ENCODE results near the gene SORCS2.

GRCh38 chr4:7295911-7296660 lies 103.7 kb downstream of the SORCS2 start:
- TF ChIP-seq CTCF (IDR thresholded peaks at IDR 0.05; ENCODE audit: low read depth, low read length, poor library complexity, severe bottlenecking) (peak; percentile 50), EZH2phosphoT487 (IDR thresholded peaks at IDR 0.05; ENCODE audit: borderline replicate concordance, low read length) (no peak)

All from DOHH2 (cell line).